HG03342 (cell line): Measurements from ENCODE around the gene PRPF40B.
"Not testable (repeated sequence)": the region's sequence is repeated elsewhere in the genome, so short reads cannot be mapped to it uniquely, and the experiment has no call there.

ENCODE experiments used
- ATAC-seq: cut with Tn5 transposase; IDR thresholded peaks from one replicate; pipeline ENCODE4 v1.9.1; 2021; ENCODE audit warnings: mild to moderate bottlenecking, moderate library complexity; ENCODE audit not compliant: unreplicated experiment

The PRPF40B gene

GRCh38 chr12:49623142-49623904 is at the start of gene PRPF40B:
Gene PRPF40B (plus strand): TSS chr12:49623561. CDS start chr12:49623591, 30 bp downstream.
- ATAC-seq, result peak; percentile 76

DNA sequence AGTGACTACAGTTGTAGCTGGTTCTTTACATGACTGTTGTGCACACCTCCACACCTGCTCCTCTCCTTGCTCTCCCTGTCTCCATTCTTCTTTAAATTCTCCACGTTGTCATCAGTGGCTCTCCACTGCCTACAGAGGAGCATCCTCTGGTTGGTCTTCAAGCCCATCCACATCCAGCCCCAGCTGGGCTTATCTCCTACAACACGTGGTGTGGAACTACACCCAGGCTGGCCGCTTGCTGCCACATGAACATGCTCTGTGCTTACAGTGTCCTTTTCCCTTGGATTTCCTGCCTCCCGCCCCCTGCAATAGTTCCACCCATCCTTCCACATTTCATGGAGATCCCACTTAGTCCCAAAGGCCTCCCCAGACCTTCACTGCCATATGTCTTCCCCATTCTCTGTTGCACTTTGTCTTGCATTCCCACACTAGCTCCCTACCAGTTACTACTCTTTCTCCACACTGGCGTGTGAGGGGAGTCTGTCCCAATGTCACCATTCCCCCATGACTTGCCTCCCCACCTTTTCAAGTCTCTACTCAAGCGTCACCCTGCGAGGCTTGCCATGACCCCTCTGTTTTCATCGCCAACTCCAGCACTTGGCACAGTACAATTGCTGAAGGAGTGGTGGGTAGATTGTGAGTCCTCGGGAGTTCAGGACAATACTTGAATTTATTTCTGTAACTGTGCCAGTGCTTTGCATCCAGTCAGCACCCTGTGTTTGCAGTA is 45.6 kb upstream of the PRPF40B start:
- ATAC-seq, result no peak

DNA sequence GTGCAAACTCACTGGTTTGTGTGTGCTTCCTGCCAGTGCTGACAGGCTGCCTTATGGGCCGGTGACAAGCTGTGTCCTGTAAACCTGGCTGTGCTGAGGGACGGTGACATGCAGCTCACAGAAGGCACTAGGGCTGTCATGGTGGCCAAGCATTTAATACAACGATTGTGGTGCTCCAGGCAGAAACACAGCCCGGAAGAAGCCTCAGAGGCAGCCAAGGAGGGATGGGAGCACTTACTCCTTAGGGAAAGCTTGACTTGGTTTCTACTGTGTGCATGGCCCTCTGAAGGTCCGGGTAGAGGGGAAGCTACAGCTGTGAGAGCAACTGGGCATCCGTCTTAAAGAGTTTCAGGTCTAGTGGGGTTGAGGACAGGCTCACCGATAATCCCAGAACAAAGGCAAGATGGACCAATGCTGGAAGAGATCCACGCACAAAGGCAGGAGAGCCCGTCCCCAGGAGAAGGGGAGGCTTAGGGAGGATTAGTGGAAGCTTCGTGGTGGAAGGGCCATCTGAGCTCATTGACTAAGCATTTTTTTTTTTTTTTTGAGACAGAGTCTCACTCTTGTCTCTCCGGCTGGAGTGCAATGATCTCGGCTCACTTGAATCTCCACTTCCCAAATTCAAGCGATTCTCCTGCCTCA is 44.8 kb upstream of the PRPF40B start:
- no peak for ATAC-seq

DNA sequence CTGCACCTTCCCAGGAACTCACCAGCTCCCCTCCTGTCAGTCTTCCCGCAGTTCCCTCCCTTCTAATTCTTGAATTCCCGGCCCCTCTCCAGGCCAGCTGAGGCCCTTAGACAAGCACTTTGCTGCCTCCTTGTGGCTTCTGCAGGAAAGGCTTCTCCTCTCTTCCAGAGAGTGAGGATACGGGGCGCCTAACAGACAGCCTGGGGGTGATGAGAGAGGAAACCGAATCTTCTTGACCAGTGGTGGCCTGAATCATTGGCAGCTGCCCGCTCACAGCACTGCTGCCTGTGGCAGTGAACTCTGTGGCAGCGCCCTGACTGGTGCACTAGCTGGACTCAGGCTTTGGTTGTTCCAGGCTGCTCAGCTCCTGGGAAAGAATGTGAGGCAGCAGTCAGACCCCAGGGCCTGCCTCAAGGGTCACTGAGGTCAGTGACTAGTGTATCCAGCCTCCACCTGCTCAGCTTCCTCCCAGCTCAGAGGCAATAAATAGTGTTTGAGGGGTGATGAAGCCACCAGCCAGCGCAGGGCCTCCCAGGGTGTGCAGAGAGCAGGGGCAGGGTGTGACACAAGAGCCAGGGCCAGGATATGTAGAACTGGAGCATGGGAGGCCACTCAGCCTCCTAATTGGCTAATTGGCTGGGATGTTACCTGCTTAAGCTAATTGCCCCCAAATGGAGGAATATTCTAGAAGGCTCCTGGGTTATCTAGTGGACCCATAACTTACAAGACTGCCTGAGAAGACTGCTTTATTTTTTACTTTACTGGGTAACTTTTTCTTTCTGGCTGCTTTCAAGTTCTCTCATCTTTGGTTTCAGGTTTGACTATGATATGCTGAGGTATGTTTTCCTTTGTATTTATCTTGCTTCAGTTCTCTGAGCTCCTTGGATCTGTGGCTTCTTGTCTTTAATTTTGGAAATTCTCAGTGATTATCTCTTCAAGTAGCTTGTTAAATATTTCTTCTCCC is 42.5 kb upstream of the PRPF40B start:
- ATAC-seq, result peak; percentile 57

- no peak for ATAC-seq
These were observed 41.2 kb upstream of the PRPF40B start for GRCh38 chr12:49582201-49582600.

- ATAC-seq, result no peak
These were observed 40.5 kb upstream of the PRPF40B start for GRCh38 chr12:49582850-49583249.

DNA sequence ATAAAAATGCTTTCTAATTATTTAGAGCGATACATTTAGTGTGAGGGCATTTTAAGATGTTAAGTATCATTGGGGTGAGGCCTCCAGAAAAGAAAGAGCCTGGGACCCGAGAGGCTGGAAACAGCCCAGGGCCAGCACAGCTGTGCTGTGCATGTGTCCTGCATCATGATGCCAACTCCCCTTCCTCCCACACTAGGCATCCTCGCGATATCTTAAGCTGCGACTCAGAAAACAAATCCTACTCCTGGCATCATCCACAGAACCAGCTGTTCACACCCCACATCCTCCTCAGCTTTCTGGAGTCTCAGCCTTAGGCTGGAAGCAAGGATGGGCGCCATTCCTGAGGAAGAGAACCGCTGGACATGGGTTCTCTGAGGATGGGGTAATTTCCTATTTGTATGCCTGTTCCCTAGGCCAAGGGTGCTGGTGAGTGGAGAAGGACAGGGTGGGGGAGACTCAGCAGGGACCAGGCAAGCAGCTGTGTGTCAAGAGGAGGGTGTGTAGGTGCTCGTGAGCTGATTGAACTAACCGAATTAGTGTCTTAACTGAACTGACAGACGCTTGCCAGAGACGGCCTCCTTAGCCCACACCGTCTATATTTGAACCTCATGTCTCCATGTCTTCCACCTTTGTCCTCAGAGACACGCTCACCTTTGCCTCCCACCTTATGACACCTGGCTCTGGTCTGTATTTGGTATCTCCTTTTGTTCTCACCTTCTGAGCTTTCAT is 39.8 kb upstream of the PRPF40B start:
- ATAC-seq, result no peak

DNA sequence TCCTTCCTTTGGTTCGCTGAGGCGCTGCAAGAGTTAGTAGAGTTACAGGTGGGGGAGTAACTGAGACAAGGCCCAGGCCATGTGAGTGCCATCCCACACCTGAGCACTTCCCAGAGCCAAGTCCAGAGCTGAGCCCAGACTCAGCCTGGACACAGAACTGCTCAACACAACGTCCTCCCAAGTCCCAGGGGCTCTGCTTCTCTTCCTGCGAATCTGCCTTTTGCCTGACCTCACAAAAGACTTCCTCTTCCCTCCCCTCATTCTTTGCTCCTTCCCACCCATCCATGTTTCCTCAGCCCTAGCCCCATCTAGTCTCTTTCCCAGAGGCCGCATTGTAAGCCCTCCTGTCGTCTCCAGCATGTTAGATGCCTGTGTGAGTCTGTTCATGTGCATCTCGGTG is 38.8 kb upstream of the PRPF40B start:
- ATAC-seq, result no peak

- no peak for ATAC-seq
These were observed 37.6 kb upstream of the PRPF40B start for GRCh38 chr12:49585477-49586459.

DNA sequence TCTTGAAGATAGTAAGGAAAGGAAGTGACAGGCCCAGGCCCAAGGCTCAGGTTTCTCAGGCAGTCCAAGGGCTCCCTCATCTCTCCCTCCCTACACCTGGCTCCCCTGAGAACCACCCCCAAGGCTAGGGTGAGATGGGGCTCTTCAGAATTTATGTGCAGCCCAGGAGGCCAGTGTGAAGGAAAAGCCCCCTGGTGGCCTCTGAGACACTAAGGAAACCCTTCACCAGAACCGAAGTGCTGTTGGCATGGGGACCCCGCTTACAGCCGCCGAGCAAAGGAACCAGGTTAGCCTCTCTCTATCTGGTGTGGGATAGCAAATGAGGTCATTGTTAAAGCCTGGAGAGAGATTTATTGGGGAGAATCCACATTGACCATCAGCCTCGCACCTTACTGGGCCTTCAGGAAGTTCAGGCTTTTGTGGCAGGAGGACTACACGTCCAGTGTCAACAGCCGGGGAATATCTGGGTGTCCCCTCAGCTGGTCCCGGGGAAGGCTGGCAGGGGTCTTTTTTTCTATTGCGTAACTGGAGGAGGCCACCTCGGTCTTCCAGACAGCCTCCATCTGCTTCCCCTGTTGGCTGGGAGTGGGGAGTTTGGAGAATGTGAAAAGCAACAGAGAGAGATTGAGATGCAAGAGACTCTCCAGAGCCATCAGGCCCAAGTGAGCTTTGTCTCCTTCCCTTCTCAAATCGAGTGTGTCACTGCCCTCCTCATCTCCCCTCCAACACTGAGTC is 36.0 kb upstream of the PRPF40B start:
- ATAC-seq, result no peak

GRCh38 chr12:49588281-49588680 is 35.1 kb upstream of the PRPF40B start:
- ATAC-seq, result no peak

DNA sequence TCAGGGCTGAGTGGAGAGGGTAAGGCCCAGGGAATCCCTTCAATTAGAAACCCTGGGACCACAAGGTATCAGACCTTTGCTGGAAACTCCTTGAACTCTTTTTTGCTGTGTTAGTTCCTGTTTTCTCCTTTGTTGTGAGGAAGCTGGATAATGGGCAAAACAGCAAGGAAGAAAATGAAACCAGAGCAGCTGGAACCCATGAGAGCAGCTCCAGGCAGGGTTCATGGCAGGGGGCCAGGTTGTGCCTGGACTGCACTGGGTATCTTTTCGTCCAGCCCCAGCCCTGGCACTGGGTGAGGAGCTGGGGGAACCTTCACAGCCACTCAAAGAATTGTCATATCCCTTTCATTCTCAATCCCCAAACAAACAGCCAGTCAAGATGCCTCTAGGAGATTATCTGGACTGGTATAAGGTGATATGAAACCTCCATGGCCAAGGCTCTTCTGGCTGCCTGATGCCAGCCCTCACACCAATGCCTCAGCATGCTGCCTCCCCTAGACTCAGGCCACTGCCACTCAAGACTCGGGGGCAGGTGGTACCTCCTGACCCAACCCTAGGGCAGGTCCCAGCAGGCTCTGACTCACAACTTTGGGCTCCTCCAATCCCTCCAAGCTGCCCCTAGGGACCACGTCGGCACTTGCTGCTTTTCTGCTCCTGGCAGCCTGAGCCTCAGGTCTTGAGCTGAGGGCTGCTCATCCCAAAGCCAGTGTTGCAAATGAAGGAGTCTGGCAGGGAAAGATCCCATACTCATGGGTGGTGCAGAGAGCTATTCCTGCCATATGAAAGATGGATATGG is 34.4 kb upstream of the PRPF40B start:
- no peak for ATAC-seq

DNA sequence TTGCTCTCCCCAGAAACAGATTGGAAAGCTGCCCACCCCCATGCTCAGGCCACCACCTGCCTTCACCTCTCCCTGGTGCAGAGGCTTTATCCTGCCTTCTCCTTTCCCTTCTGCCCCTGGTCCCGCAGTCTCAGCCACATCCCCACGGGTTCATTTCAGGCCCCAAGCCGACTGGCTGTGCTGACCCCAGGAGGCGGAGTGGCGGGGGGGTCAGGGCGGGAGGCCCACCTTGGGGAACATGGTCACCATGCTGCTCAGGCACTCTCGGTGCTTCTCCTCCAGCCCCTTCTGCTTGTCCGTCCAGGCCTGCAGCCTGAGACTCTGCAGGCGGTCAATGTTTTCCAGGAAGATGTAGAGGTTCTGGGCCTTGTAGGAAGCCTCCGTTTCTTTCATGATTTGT is 24.8 kb upstream of the PRPF40B start:
- no peak for ATAC-seq

DNA sequence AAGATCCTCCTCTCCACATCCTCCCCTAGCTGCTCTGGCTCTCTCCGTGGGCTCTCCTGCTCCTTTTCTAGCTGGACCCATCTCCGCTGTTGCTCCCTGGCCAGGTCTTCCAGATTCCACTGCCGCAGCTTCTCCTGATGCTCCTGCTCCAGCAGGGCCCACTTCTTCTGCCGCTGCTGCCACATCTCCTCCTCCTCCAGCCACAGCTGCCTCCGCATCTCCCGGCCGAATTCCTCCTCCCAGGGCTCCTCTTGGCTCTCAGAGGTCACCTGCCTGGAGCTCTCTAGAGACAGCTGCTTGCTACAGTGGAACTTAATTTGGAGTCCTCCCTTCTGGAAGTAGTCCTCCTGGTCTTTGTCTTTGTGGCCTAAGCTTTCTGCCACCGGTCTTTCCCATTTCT is 23.4 kb upstream of the PRPF40B start:
- ATAC-seq, result no peak

- no peak for ATAC-seq
These were observed 19.6 kb upstream of the PRPF40B start for GRCh38 chr12:49603721-49604120.

GRCh38 chr12:49604856-49605255 is 18.5 kb upstream of the PRPF40B start:
- no peak for ATAC-seq

- not testable (repeated sequence) for ATAC-seq
These were observed 17.8 kb upstream of the PRPF40B start, which contains the start of gene FAM186B for GRCh38 chr12:49605539-49605938. Gene FAM186B (minus strand): TSS chr12:49605639. CDS start chr12:49605477, 162 bp downstream.
